ENCODE data around the gene TIMM44. TPM values are rescaled to one million over a fixed set of nuclear protein-coding genes. Genes with fewer than 3 reads are reported as not detected.
"Not testable (repeated sequence)": the region's sequence is repeated elsewhere in the genome, so short reads cannot be mapped to it uniquely, and the experiment has no call there.

TIMM44 gene
- polyA plus RNA-seq, 1 donor = 49.1 TPM

DNA sequence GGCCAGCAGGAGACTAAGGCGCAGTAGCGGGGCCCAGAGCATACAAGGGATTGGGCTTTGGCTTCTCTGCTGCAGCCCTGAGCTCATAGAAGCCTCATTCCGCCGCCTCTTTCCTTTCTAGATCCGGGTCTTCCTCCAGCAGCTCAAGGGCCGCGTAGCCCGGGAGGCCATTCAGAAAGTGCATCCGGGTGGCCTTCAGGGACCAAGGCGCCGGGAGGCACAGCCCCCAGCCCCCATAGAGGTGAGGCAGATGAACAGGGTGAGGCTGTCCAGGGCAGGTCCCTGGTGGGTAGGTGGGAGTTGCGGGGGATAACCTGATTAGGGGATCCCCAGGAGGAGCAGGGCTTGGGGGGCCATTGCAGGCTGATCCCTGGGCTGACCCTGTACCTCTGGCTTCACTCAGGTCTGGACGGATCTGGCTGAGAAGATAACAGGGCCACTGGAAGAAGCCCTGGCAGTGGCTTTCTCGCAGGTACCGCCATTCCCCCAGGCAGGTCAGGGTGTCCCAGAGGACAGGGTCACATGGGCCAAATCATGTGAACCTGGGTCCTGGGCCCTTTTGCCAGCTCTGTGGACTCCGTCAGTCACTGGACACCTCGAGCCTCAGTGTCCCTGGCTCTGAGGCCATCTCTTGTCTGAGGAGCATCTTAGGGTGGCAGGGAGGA, 22.0 kb downstream of the TIMM44 start:
- peak overlapping the region; percentile 42 for H3K4me3 ChIP-seq (ENCODE audit: low read length)
- peaks cover 30% of the 10 kb centered on the region for H3K4me1 ChIP-seq (ENCODE audit: control insufficient read depth, insufficient read depth, low read length)
- no peak for DNase-seq

GRCh38 chr19:7920519-7921301, 22.8 kb downstream of the TIMM44 start:
- 0% methylated on average over 7 of the region's 62 CpGs for WGBS (ENCODE audit: insufficient coverage, low lambda C conversion rate)
- H3K4me3 ChIP-seq (ENCODE audit: low read length) = peak overlapping the region; percentile 77
- H3K36me3 ChIP-seq (ENCODE audit: control insufficient read depth, insufficient read depth, low read length) = peaks cover 15% of the 10 kb centered on the region
- H3K4me1 ChIP-seq (ENCODE audit: control insufficient read depth, insufficient read depth, low read length) = peaks cover 33% of the 10 kb centered on the region
- DNase-seq = peak; percentile 90 to 95
- peak overlapping the region; percentile 100 for H3K27ac ChIP-seq (ENCODE audit: low read length)
- peaks cover 4% of the 10 kb centered on the region for H3K9me3 ChIP-seq (ENCODE audit: control insufficient read depth, low read depth, low read length)
- peaks cover 40% of the 10 kb centered on the region for H3K27me3 ChIP-seq (ENCODE audit: control insufficient read depth, insufficient read depth, low read length)

More for the DNA sequence above, 22.0 kb downstream of the TIMM44 start:
- whole genome bisulfite sequencing (ENCODE audit: insufficient coverage, low lambda C conversion rate) = no CpG with 5 or more reads among the region's 17 CpGs
- Histone ChIP-seq H3K9me3 (ENCODE audit: control insufficient read depth, low read depth, low read length) (no peaks in the 10 kb centered on the region), H3K27me3 (ENCODE audit: control insufficient read depth, insufficient read depth, low read length) (peaks cover 32% of the 10 kb centered on the region), H3K27ac (ENCODE audit: low read length) (peak overlapping the region; percentile 79), H3K36me3 (ENCODE audit: control insufficient read depth, insufficient read depth, low read length) (peaks cover 15% of the 10 kb centered on the region)

- H3K36me3 ChIP-seq (ENCODE audit: control insufficient read depth, insufficient read depth, low read length) = peaks cover 15% of the 10 kb centered on the region
- H3K4me1 ChIP-seq (ENCODE audit: control insufficient read depth, insufficient read depth, low read length) = peaks cover 35% of the 10 kb centered on the region
- H3K27me3 ChIP-seq (ENCODE audit: control insufficient read depth, insufficient read depth, low read length) = peaks cover 48% of the 10 kb centered on the region
- H3K9me3 ChIP-seq (ENCODE audit: control insufficient read depth, low read depth, low read length) = peaks cover 4% of the 10 kb centered on the region
- H3K4me3 ChIP-seq (ENCODE audit: low read length) = peak within 1 kb of the TSS; percentile 77
- H3K27ac ChIP-seq (ENCODE audit: low read length) = peak within 1 kb of the TSS; percentile 100
- DNase-seq = peak; percentile 95 to 98
- WGBS (ENCODE audit: insufficient coverage, low lambda C conversion rate) = 11% methylated on average over 3 of the region's 62 CpGs
Measured at GRCh38 chr19:7919610-7920518, 23.6 kb downstream of the TIMM44 start, which contains the start of gene SNAPC2. Gene SNAPC2 (plus strand): TSS chr19:7920338. CDS start chr19:7920367, 29 bp downstream.

DNA sequence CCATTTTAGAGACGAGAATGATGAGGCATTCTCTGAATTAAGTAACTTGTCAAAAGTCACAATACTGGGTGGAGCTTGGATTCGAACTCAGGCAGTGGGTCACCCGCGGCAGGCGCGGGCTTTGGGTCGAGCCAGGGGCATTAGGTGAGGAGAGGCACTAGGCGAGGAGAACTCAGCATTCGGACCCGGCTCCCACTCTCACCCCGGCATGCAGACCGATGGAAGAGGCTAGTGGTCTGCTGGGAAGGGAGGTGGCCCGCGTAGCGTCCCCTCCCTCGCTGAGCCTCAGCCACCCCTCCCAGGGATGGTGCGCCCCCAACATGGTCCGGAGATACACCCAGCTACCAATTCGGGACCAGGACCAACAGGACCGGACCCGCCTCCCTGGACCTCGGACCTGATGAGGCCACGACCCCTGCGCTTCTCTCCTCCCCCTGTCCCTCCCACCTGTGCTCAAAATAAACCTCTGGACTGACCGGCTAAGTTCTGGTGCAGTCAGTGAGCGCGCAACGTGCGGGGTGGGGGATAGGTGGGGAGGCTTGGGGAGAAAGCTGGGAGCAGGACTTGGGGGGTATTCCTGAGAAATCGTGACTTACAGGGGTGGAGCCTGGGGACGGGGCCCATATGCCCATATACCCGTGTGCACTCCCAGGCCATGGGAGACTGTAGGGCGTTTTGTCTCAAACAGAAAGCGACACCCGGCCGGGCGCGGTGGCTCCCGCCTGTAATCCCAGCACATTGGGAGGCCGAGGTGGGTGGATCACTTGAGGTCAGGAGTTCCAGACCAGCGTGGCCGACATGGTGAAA, 24.6 kb downstream of the TIMM44 start:
- Histone ChIP-seq H3K27ac (ENCODE audit: low read length) (peak overlapping the region; percentile 100), H3K36me3 (ENCODE audit: control insufficient read depth, insufficient read depth, low read length) (peaks cover 16% of the 10 kb centered on the region), H3K4me1 (ENCODE audit: control insufficient read depth, insufficient read depth, low read length) (peaks cover 35% of the 10 kb centered on the region), H3K9me3 (ENCODE audit: control insufficient read depth, low read depth, low read length) (peaks cover 5% of the 10 kb centered on the region), H3K27me3 (ENCODE audit: control insufficient read depth, insufficient read depth, low read length) (peaks cover 55% of the 10 kb centered on the region), H3K4me3 (ENCODE audit: low read length) (peak overlapping the region; percentile 77)
- peak in 1 of 2 donors; percentile 54 for DNase-seq
- no CpG with 5 or more reads among the region's 42 CpGs for WGBS (ENCODE audit: insufficient coverage, low lambda C conversion rate)

- DNase-seq; H3K4me3 ChIP-seq (ENCODE audit: low read length); H3K27ac ChIP-seq (ENCODE audit: low read length): not testable (repeated sequence)
- Histone ChIP-seq H3K4me1 (ENCODE audit: control insufficient read depth, insufficient read depth, low read length) (peaks cover 35% of the 10 kb centered on the region), H3K9me3 (ENCODE audit: control insufficient read depth, low read depth, low read length) (peaks cover 11% of the 10 kb centered on the region), H3K27me3 (ENCODE audit: control insufficient read depth, insufficient read depth, low read length) (peaks cover 55% of the 10 kb centered on the region), H3K36me3 (ENCODE audit: control insufficient read depth, insufficient read depth, low read length) (peaks cover 16% of the 10 kb centered on the region)
- no CpG with 5 or more reads among the region's 29 CpGs for WGBS (ENCODE audit: insufficient coverage, low lambda C conversion rate)
Measured at GRCh38 chr19:7918062-7918614, 25.3 kb downstream of the TIMM44 start.

DNA sequence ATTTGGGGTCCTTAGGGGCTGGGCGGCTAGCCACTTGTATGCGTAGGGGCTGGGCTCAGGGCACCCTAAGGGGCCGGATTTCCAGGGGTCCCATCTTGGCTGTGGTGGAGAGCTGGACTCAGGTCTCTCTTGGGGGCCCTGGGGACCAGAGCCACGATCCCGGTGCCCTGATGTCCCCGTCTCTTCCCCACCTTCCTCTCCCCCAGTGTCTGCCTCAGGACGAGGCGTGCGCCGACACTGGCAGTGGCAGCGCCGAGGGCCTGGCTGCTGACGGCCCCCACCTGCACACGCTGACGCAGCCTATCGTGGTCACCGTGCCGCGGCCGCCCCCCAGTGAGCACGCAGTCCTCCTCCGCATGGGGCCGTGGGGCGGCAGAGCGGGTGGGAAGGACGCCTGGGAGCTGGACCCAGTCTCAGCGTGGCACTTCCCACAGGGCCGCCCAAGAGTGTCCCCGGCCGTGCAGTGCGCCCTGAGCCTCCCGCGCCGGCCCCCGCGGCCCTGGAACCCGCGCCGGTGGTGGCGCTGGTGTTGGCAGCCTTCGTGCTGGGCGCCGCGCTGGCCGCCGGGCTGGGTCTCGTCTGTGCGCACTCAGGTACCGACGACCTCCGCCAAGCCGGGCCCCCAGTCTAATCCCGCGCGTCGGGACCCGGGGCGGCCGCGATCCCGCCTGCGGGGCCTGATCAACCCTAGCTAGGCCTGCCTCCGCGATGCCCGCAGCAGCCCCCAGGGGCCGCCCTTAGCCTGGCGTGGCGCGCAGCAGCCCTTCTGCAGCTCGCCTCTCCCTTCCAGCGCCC, 26.0 kb downstream of the TIMM44 start:
- Histone ChIP-seq H3K27me3 (ENCODE audit: control insufficient read depth, insufficient read depth, low read length) (peaks cover 55% of the 10 kb centered on the region), H3K9me3 (ENCODE audit: control insufficient read depth, low read depth, low read length) (peaks cover 11% of the 10 kb centered on the region), H3K4me1 (ENCODE audit: control insufficient read depth, insufficient read depth, low read length) (peaks cover 35% of the 10 kb centered on the region), H3K36me3 (ENCODE audit: control insufficient read depth, insufficient read depth, low read length) (peaks cover 16% of the 10 kb centered on the region), H3K4me3 (ENCODE audit: low read length) (no peak overlapping the region), H3K27ac (ENCODE audit: low read length) (no peak overlapping the region)
- DNase-seq = peak; percentile 52 to 66
- no CpG with 5 or more reads among the region's 71 CpGs for WGBS (ENCODE audit: insufficient coverage, low lambda C conversion rate)

DNA sequence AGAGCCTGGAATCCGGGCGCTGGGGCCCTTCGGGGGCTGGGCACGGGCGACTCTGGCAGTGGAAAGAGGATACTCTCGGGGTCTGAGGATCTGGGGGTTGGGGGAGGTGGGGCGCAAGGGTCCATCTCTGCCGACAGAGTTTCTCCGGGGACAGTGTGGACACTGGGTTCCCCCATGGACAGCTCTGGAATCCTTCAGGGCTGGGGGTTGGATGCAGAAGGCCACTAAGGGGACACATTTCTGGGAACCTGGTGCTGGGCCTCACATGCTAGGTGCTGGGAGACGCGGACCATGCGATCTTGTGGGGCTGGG, 26.6 kb downstream of the TIMM44 start:
- peaks cover 55% of the 10 kb centered on the region for H3K27me3 ChIP-seq (ENCODE audit: control insufficient read depth, insufficient read depth, low read length)
- no peak for DNase-seq
- no peak overlapping the region for H3K4me3 ChIP-seq (ENCODE audit: low read length)
- WGBS (ENCODE audit: insufficient coverage, low lambda C conversion rate) = no CpG with 5 or more reads among the region's 12 CpGs
- no peak overlapping the region for H3K27ac ChIP-seq (ENCODE audit: low read length)
- peaks cover 35% of the 10 kb centered on the region for H3K4me1 ChIP-seq (ENCODE audit: control insufficient read depth, insufficient read depth, low read length)
- peaks cover 15% of the 10 kb centered on the region for H3K36me3 ChIP-seq (ENCODE audit: control insufficient read depth, insufficient read depth, low read length)
- H3K9me3 ChIP-seq (ENCODE audit: control insufficient read depth, low read depth, low read length) = peaks cover 11% of the 10 kb centered on the region

- WGBS (ENCODE audit: insufficient coverage, low lambda C conversion rate) = no CpG with 5 or more reads among the region's 104 CpGs
- peak in 1 of 2 donors; percentile 48 for DNase-seq
- peaks cover 55% of the 10 kb centered on the region for H3K27me3 ChIP-seq (ENCODE audit: control insufficient read depth, insufficient read depth, low read length)
- H3K27ac ChIP-seq (ENCODE audit: low read length) = no peak overlapping the region
- no peak overlapping the region for H3K4me3 ChIP-seq (ENCODE audit: low read length)
- peaks cover 11% of the 10 kb centered on the region for H3K9me3 ChIP-seq (ENCODE audit: control insufficient read depth, low read depth, low read length)
- H3K36me3 ChIP-seq (ENCODE audit: control insufficient read depth, insufficient read depth, low read length) = peaks cover 20% of the 10 kb centered on the region
- H3K4me1 ChIP-seq (ENCODE audit: control insufficient read depth, insufficient read depth, low read length) = peaks cover 33% of the 10 kb centered on the region
Measured at GRCh38 chr19:7916103-7916954, 27.1 kb downstream of the TIMM44 start.

Data from large intestine (tissue), 3 donors.